Breast epithelium (tissue), 4 donors: Measurements from ENCODE around the gene TMEM80. TPM values are rescaled to one million over a fixed set of nuclear protein-coding genes. Genes with fewer than 3 reads are reported as not detected.

Experiments
- DNase-seq, 2 donors: peaks; one replicate each; pipeline ENCODE4 v3.0.0-alpha.2; 2019; ENCODE audit warnings: low spot score in 2 of 2
- H3K27ac ChIP-seq, 2 donors: fragments of 200-600 bp; sonication (generic) in 1 of 2; one replicate each; pipeline ENCODE4 v1.5.1; 2016 to 2019; ENCODE audit warnings: mild to moderate bottlenecking in 1 of 2
- H3K27me3 ChIP-seq, 2 donors: fragments of 200-600 bp; sonication (generic) in 1 of 2; one replicate each; pipeline versions ENCODE4 v1.5.1 to v1.6.0; 2017 to 2019; ENCODE audit warnings: control low read depth in 1 of 2, mild to moderate bottlenecking in 1 of 2
- H3K36me3 ChIP-seq: fragments of 200-600 bp; one replicate; pipeline ENCODE4 v1.5.1; 2019
- H3K4me1 ChIP-seq, 2 donors: fragments of 200-600 bp; sonication (generic); one replicate each; pipeline ENCODE4 v1.5.1; 2016 to 2019; ENCODE audit warnings: control low read depth in 1 of 2
- H3K4me3 ChIP-seq, 3 donors: fragments of 200-600 bp; sonication (generic); 1 replicate in 2 of 3; 2 replicates in 1 of 3; pipeline ENCODE4 v1.5.1; 2016 to 2019; ENCODE audit warnings: mild to moderate bottlenecking in 3 of 3, moderate library complexity in 2 of 3
- H3K9me3 ChIP-seq, 2 donors: fragments of 200-600 bp; sonication (generic) in 1 of 2; one replicate each; pipeline ENCODE4 v1.5.1; 2016 to 2019; ENCODE audit warnings: control low read depth in 1 of 2
- CTCF ChIP-seq, 3 donors: fragments of 450-650 bp; IDR thresholded peaks; one replicate each; pipeline ENCODE4 v1.5.1; 2016 to 2017; ENCODE audit warnings: antibody characterized with exemption in 3 of 3, mild to moderate bottlenecking in 3 of 3, moderate library complexity in 3 of 3
- POLR2A ChIP-seq: fragments of 450-650 bp; IDR thresholded peaks from one replicate; pipeline ENCODE4 v1.6.1; 2016; ENCODE audit warnings: antibody characterized with exemption, mild to moderate bottlenecking, moderate library complexity
- POLR2AphosphoS5 ChIP-seq, 3 donors: sonication (generic); formaldehyde crosslinking; IDR thresholded peaks; one replicate each; pipeline ENCODE4 v1.6.1; 2017; ENCODE audit warnings: antibody characterized with exemption in 3 of 3
- intact Hi-C: fragments of 100-400 bp; cut with DNase I; formaldehyde crosslinking; loops from one replicate; pipeline ENCODE4 v1.15.1; 2023; ENCODE audit warnings: low total_unique reads
- total RNA-seq, 3 donors: library from RNA; depleted of rRNA; stranded (reverse); fragments of >200 nt; gene quantifications; one replicate each; pipeline ENCODE4 v1.1.0, GENCODE V29; 2016

The TMEM80 gene
- total RNA-seq, 3 donors from 2014 or later, result 25.9 to 51.8 (median 29.1) TPM

- Histone ChIP-seq H3K4me1 (no peaks in the 10 kb centered on the region), H3K27ac (no peak overlapping the region), H3K27me3 (no peaks in the 10 kb centered on the region), H3K9me3 (no peaks in the 10 kb centered on the region), H3K36me3 (no peaks in the 10 kb centered on the region), H3K4me3 (no peak overlapping the region)
- TF ChIP-seq POLR2A (no peak), CTCF (IDR thresholded peaks at IDR 0.05) (no peak), POLR2AphosphoS5 (IDR thresholded peaks at IDR 0.05) (no peak)
- no peak for DNase-seq
- intact Hi-C loops, result no loop called here
These were observed 15.1 kb upstream of the TMEM80 start for GRCh38 chr11:680476-680875.

GRCh38 chr11:680970-681369 lies 14.6 kb upstream of the TMEM80 start:
- TF ChIP-seq CTCF (IDR thresholded peaks at IDR 0.05) (no peak), POLR2A (no peak), POLR2AphosphoS5 (IDR thresholded peaks at IDR 0.05) (no peak)
- Histone ChIP-seq H3K36me3 (no peaks in the 10 kb centered on the region), H3K9me3 (no peaks in the 10 kb centered on the region), H3K27me3 (no peaks in the 10 kb centered on the region), H3K27ac (no peak overlapping the region), H3K4me1 (no peaks in the 10 kb centered on the region), H3K4me3 (no peak overlapping the region)
- DNase-seq, result no peak
- intact Hi-C loops, result no loop called here

- DNase-seq, result no peak
- H3K36me3 ChIP-seq, result no peaks in the 10 kb centered on the region
- TF ChIP-seq POLR2AphosphoS5 (IDR thresholded peaks at IDR 0.05), result no peak
- no peak overlapping the region for H3K4me3 ChIP-seq
- H3K27me3 ChIP-seq, result no peaks in the 10 kb centered on the region
- intact Hi-C loops, result no loop called here
- no peaks in the 10 kb centered on the region for H3K4me1 ChIP-seq
- no peak overlapping the region for H3K27ac ChIP-seq
- H3K9me3 ChIP-seq, result no peaks in the 10 kb centered on the region
These were observed 9.0 kb upstream of the TMEM80 start for GRCh38 chr11:686451-687243.

GRCh38 chr11:687751-688150 lies 7.9 kb upstream of the TMEM80 start:
- H3K27me3 ChIP-seq, result no peaks in the 10 kb centered on the region
- H3K27ac ChIP-seq, result no peak overlapping the region
- no peak for DNase-seq
- TF ChIP-seq CTCF (IDR thresholded peaks at IDR 0.05), result no peak
- TF ChIP-seq POLR2AphosphoS5 (IDR thresholded peaks at IDR 0.05), result no peak
- no peak for TF ChIP-seq POLR2A
- no peak overlapping the region for H3K4me3 ChIP-seq
- intact Hi-C loops, result no loop called here
- no peaks in the 10 kb centered on the region for H3K36me3 ChIP-seq
- H3K4me1 ChIP-seq, result no peaks in the 10 kb centered on the region
- no peaks in the 10 kb centered on the region for H3K9me3 ChIP-seq

- no peak overlapping the region for H3K27ac ChIP-seq
These were observed 6.9 kb upstream of the TMEM80 start for GRCh38 chr11:688681-689080.

More at GRCh38 chr11:688681-689080, 6.9 kb upstream of the TMEM80 start:
- TF ChIP-seq POLR2AphosphoS5 (IDR thresholded peaks at IDR 0.05) (no peak), CTCF (IDR thresholded peaks at IDR 0.05) (no peak), POLR2A (no peak)
- H3K4me3 ChIP-seq, result no peak overlapping the region
- H3K4me1 ChIP-seq, result peaks cover 5 to 9% of the 10 kb centered on the region in 2 donors
- no peaks in the 10 kb centered on the region for H3K36me3 ChIP-seq
- H3K9me3 ChIP-seq, result no peaks in the 10 kb centered on the region
- intact Hi-C loops, result no loop called here
- DNase-seq, result no peak
- H3K27me3 ChIP-seq, result no peaks in the 10 kb centered on the region
